A549 (cell line): ENCODE measurements around the gene ZNF219. TPM values are rescaled to one million over a fixed set of nuclear protein-coding genes. Genes with fewer than 3 reads are reported as not detected.

Experiments
- ATAC-seq, 2 experiments: fragments of 200-7000 bp in 1 of 2; fragments of >200 bp in 1 of 2; cut with Nextera tagmentation in 1 of 2; cut with Tn5 transposase in 1 of 2; 3 replicates each; pipeline versions ENCODE4 v1.8.0 to v1.9.1; 2018 to 2020; ENCODE audit warnings: mild to moderate bottlenecking in 1 of 2, moderate library complexity in 1 of 2
- CTCF ChIA-PET: fragments of 300-600 bp; sonication (Branson Sonifier 250); formaldehyde crosslinking; extraction: SDS; loops from one replicate; lab custom pipeline; 2021; ENCODE audit warnings: antibody characterized with exemption, inconsistent platforms; lab: Yijun Ruan, JAX
- POLR2A ChIA-PET: fragments of 350-600 bp; formaldehyde crosslinking; extraction: SDS; loops from one replicate; lab custom pipeline; 2021; ENCODE audit warnings: antibody characterized with exemption, inconsistent platforms; lab: Yijun Ruan, JAX
- DNase-seq, 2 experiments: peaks; one replicate each; pipeline versions ENCODE4 v3.0.0 to v3.0.0-alpha.2; 2011 to 2016; ENCODE audit warnings: low read depth in 1 of 2, low spot score in 1 of 2
- FAIRE-seq: peaks from 2 replicates; lab custom pipeline; 2011; peaks lifted over from hg19 to GRCh38; lab: Jason Lieb, UNC
- H3K27ac ChIP-seq, 2 experiments: fragments of >200 bp; sonication (Bioruptor Twin); formaldehyde crosslinking; 3 replicates each; pipeline ENCODE4 v1.5.1; 2016 to 2017
- H3K4me1 ChIP-seq: fragments of >200 bp; sonication (Bioruptor Twin); formaldehyde crosslinking; 3 replicates; pipeline ENCODE4 v1.6.1; 2016
- H3K4me2 ChIP-seq: fragments of >200 bp; sonication (Bioruptor Twin); formaldehyde crosslinking; 3 replicates; pipeline ENCODE4 v1.6.1; 2016
- H3K4me3 ChIP-seq: fragments of >200 bp; sonication (Bioruptor Twin); formaldehyde crosslinking; 3 replicates; pipeline ENCODE4 v1.5.1; 2016
- H3K9me3 ChIP-seq: fragments of >200 bp; sonication (Bioruptor Twin); formaldehyde crosslinking; 3 replicates; pipeline ENCODE4 v1.6.1; 2016
- BHLHE40 ChIP-seq: IDR thresholded peaks from 2 replicates; pipeline ENCODE4 v1.6.1; 2012; ENCODE audit warnings: low read depth, low read length, inconsistent platforms
- CEBPB ChIP-seq, 2 experiments: fragments of >200 bp in 1 of 2; sonication (Bioruptor Twin) in 1 of 2; formaldehyde crosslinking in 1 of 2; IDR thresholded peaks; 2 replicates each; pipeline ENCODE4 v1.6.1; 2012 to 2016
- EHF ChIP-seq: fragments of 250-450 bp; sonication (Bioruptor Pico); IDR thresholded peaks from 2 replicates; pipeline ENCODE4 v1.5.0; 2020; ENCODE audit warnings: mild to moderate bottlenecking
- EP300 ChIP-seq, 2 experiments: fragments of >200 bp; sonication (Bioruptor Twin); formaldehyde crosslinking; IDR thresholded peaks; 2 replicates in 1 of 2; 3 replicates in 1 of 2; pipeline ENCODE4 v1.6.1; 2016 to 2017
- FOSL2 ChIP-seq, 2 experiments: fragments of 450-650 bp in 1 of 2; fragments of >200 bp in 1 of 2; sonication (Bioruptor Twin) in 1 of 2; formaldehyde crosslinking; IDR thresholded peaks; 2 replicates each; pipeline versions ENCODE4 v1.5.0 to v1.6.1; 2016 to 2020; ENCODE audit warnings: mild to moderate bottlenecking in 1 of 2, moderate library complexity in 1 of 2
- GATA3 ChIP-seq: IDR thresholded peaks from 2 replicates; pipeline ENCODE4 v1.6.1; 2012; ENCODE audit warnings: borderline replicate concordance
- HOXB13 ChIP-seq: fragments of 250-450 bp; sonication (Bioruptor Pico); IDR thresholded peaks from 2 replicates; pipeline ENCODE4 v1.5.0; 2020; ENCODE audit warnings: low read depth, mild to moderate bottlenecking, moderate library complexity
- JUN ChIP-seq, 2 experiments: fragments of >200 bp; sonication (Bioruptor Twin); formaldehyde crosslinking; IDR thresholded peaks; 2 replicates in 1 of 2; 3 replicates in 1 of 2; pipeline ENCODE4 v1.6.1; 2016 to 2017
- JUNB ChIP-seq: fragments of >200 bp; sonication (Bioruptor Twin); formaldehyde crosslinking; IDR thresholded peaks from 2 replicates; pipeline ENCODE4 v1.6.1; 2016
- PHF8 ChIP-seq: fragments of 200-600 bp; sonication (generic); IDR thresholded peaks from 2 replicates; pipeline ENCODE4 v1.6.1; 2016; ENCODE audit warnings: low read depth, mild to moderate bottlenecking, antibody characterized with exemption, moderate library complexity, borderline replicate concordance
- POLR2A ChIP-seq: IDR thresholded peaks from 2 replicates; pipeline ENCODE4 v1.6.1; 2012; ENCODE audit warnings: mild to moderate bottlenecking, low read length
- POLR2AphosphoS2 ChIP-seq: conservative IDR thresholded peaks from 2 replicates; pipeline ENCODE4 v1.6.1; 2012; ENCODE audit warnings: low read length, improper control_type of control experiment, inconsistent platforms
- RARB ChIP-seq: fragments of 250-450 bp; sonication (Bioruptor Pico); IDR thresholded peaks from 2 replicates; pipeline ENCODE4 v1.8.0; 2021; ENCODE audit warnings: mild to moderate bottlenecking, moderate library complexity
- RNF2 ChIP-seq: fragments of 200-600 bp; sonication (generic); IDR thresholded peaks from 2 replicates; pipeline ENCODE4 v1.6.1; 2016; ENCODE audit warnings: low read depth, mild to moderate bottlenecking, antibody characterized with exemption, moderate library complexity, borderline replicate concordance
- SMC3 ChIP-seq: fragments of >200 bp; sonication (Bioruptor Twin); formaldehyde crosslinking; IDR thresholded peaks from 3 replicates; pipeline ENCODE4 v1.6.1; 2018; ENCODE audit warnings: inconsistent platforms
- TFCP2L1 ChIP-seq: fragments of 250-450 bp; sonication (Bioruptor Pico); IDR thresholded peaks from 2 replicates; pipeline ENCODE4 v1.5.0; 2021; ENCODE audit warnings: mild to moderate bottlenecking
- TP53 ChIP-seq: fragments of 250-450 bp; sonication (Bioruptor Pico); IDR thresholded peaks from 2 replicates; pipeline ENCODE4 v1.5.0; 2021; ENCODE audit warnings: mild to moderate bottlenecking, moderate library complexity
- ZFP36 ChIP-seq: fragments of 450-650 bp; IDR thresholded peaks from 2 replicates; pipeline ENCODE4 v1.6.1; 2014; ENCODE audit warnings: borderline replicate concordance; ENCODE audit not compliant: partially characterized antibody
- ZNF302 ChIP-seq: fragments of 250-450 bp; sonication (Bioruptor Pico); IDR thresholded peaks from 2 replicates; pipeline ENCODE4 v1.9.0; 2021; ENCODE audit warnings: inconsistent platforms, mild to moderate bottlenecking, moderate library complexity
- WGBS: methylation state at CpG from one replicate; pipeline ENCODE4 v1.1.6; 2017; ENCODE audit errors: missing lambda C conversion rate; 5-methylcytosine and 5-hydroxymethylcytosine counted together
- polyA plus RNA-seq, 4 experiments: library from polyadenylated mRNA; depleted of rRNA in 3 of 4; stranded (reverse); fragments of >200 nt; fragmentation: RNase III in 1 of 4; extraction: RNeasy Plus Mini Kit Qiagen cat#74134 plus additional on column Dnase treatment in 1 of 4; gene quantifications; 2 replicates in 3 of 4; 3 replicates in 1 of 4; pipeline ENCODE4 v1.2.3, GENCODE V29; 2011 to 2017
- TF ChIP-seq, protein P1 (sequence below): IDR thresholded peaks from 2 replicates; pipeline ENCODE4 v1.6.1; 2012; ENCODE audit warnings: low read depth, borderline replicate concordance
- TF ChIP-seq, protein P2 (sequence below): fragments of >200 bp; sonication (Bioruptor Twin); formaldehyde crosslinking; IDR thresholded peaks from 3 replicates; pipeline ENCODE4 v1.6.1; 2016

ZNF219 gene
- polyA plus RNA-seq, 2 of the 4 experiments (the other 2 are of a cell fraction) = 17.3 to 31.0 TPM

DNA sequence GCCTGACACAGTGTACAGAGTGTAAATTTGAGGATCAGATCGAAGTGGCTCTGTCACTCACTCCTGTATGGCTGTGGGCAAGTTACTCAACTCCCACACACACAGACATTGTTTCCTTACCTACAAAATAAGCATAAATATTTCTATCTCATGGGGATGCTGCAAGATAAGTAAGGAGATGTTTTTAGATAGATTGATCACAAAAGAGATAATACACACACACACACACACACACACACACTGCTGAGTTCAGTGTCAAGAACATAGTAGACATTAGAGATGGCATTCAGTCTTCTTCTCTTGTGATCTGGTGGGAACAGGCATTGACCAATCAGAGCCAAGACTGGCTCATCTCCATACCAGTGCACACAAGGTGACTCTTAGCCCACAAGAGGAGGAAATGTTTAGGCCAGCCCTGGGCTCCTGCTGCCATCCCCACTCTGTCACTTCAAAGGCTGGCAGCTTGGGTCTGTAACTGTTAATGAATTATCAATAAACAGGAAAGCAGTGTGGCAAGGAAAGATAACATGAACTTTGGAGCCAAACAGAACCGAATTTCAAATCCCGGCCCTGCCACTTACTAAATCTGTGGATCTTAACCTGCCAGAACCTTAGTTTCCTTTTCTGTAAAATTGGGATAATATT lies 44.2 kb downstream of the ZNF219 start:
- FAIRE-seq = peak; percentile 32
- peak in 1 of 2 experiments; percentile 71; a peak in 3 of 6 replicates for ATAC-seq
- POLR2A ChIA-PET = no interaction called here
- WGBS = 26% methylated on average over 3 of the region's 3 CpGs
- Histone ChIP-seq H3K9me3 (no peaks in the 10 kb centered on the region), H3K4me1 (peaks cover 20% of the 10 kb centered on the region), H3K4me3 (no peak overlapping the region)
- CTCF ChIA-PET = interaction anchor here (0.6 to 1.6 kb wide), 5 partner anchors 14 to 70 kb away, joined by 3 to 6 read pairs (median 3); no protein-coding TSS in a partner anchor
- TF ChIP-seq PHF8 (no peak), EHF (CRISPR knock-in tag) (no peak), SMC3 (no peak), JUNB (no peak), GATA3 (no peak), FOSL2 (IDR thresholded peaks at IDR 0.05) (no peak), FOSL2 (CRISPR knock-in tag; IDR thresholded peaks at IDR 0.05) (no peak), BHLHE40 (no peak), TFCP2L1 (no peak), RARB (CRISPR knock-in tag) (no peak), ZNF302 (CRISPR knock-in tag) (no peak), HOXB13 (CRISPR knock-in tag) (no peak), ZFP36 (no peak), JUN (IDR thresholded peaks at IDR 0.05) (no peak), POLR2A (no peak), CEBPB (IDR thresholded peaks at IDR 0.05) (no peak), EP300 (IDR thresholded peaks at IDR 0.05) (no peak), RNF2 (no peak), POLR2AphosphoS2 (no peak)
- TF ChIP-seq, protein P1, sequence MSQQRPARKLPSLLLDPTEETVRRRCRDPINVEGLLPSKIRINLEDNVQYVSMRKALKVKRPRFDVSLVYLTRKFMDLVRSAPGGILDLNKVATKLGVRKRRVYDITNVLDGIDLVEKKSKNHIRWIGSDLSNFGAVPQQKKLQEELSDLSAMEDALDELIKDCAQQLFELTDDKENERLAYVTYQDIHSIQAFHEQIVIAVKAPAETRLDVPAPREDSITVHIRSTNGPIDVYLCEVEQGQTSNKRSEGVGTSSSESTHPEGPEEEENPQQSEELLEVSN = no peak
- TF ChIP-seq, protein P2, sequence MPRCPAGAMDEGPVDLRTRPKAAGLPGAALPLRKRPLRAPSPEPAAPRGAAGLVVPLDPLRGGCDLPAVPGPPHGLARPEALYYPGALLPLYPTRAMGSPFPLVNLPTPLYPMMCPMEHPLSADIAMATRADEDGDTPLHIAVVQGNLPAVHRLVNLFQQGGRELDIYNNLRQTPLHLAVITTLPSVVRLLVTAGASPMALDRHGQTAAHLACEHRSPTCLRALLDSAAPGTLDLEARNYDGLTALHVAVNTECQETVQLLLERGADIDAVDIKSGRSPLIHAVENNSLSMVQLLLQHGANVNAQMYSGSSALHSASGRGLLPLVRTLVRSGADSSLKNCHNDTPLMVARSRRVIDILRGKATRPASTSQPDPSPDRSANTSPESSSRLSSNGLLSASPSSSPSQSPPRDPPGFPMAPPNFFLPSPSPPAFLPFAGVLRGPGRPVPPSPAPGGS = no peak
- TF ChIP-seq, all 56 proteins: peak for 0
- no peak overlapping the region for H3K27ac ChIP-seq
- peak overlapping the region; percentile 14; the same call in 1 of the 3 replicates for H3K4me2 ChIP-seq
- DNase-seq = no peak

DNA sequence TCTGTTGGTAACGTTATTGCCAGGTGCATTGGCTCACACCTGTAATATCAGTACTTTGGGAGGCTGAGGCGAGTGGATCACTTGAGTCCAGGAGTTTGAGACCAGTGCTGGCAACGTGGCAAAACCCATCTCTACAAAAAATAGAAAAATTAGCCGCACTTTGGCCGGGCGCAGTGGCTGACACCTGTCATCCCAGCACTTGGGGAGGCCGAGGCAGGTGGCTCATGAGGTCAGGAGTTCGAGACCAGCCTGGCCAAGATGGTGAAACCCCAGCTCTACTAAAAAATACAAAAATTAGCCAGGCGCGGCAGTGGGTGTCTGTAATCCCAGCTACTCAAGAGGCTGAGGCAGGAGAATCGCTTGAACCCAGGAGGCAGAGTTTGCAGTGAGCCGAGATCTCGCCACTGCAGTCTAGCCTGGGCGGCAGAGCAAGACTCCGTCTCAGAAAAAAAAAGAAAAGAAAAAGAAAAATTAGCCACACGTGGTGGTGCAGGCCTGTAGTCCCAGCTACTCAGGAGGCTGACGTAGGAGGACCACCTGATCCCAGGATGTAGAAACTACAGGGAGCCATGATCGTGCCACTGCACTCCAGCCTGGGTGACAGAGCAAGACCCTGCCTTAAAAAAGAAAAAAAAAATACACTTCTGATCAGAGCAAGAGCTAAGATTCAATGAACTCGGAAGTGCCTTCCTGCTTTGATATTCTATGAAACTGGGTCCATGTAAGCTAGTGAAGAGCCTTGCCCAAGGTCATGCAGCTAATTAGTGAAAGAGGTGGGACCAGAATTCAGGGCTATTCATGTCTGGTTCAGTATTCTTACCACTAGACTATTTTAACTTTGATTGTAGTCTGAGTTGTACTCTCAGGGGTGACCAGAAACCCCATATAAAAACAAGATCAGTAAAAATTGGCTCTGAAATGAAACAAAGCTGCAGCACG lies 45.0 kb downstream of the ZNF219 start:
- no peak overlapping the region for H3K27ac ChIP-seq
- 81% methylated on average over 20 of the region's 20 CpGs for WGBS
- H3K4me2 ChIP-seq = no peak overlapping the region
- ATAC-seq (no peak), FAIRE-seq (no peak), DNase-seq (no peak)
- H3K4me3 ChIP-seq = no peak overlapping the region
- H3K4me1 ChIP-seq = peaks cover 20% of the 10 kb centered on the region
- ChIA-PET CTCF (interaction anchor here (0.6 to 3.7 kb wide), 6 partner anchors 14 to 71 kb away, joined by 3 to 19 read pairs (median 3); no protein-coding TSS in a partner anchor), POLR2A (no interaction called here)
- TF ChIP-seq TP53 (CRISPR knock-in tag) = no peak
- no peak for TF ChIP-seq PHF8
- TF ChIP-seq POLR2A = no peak
- H3K9me3 ChIP-seq = no peaks in the 10 kb centered on the region
